Suppressor macrophage treated with lipopolysaccharide for 1 hour (primary cell): ENCODE data around the gene RASGEF1C.
A peak's percentile ranks its signal among the peaks of the same experiment; 100 is the strongest.

Experiments
- DNase-seq, 3 donors: peaks; one replicate each; pipeline ENCODE4 v3.0.0-alpha.2; 2020 to 2022

The RASGEF1C gene

GRCh38 chr5:180179442-180180420, 29.3 kb downstream of the RASGEF1C start:
- DNase-seq = no peak

GRCh38 chr5:180178531-180179441, 30.2 kb downstream of the RASGEF1C start:
- no peak for DNase-seq

DNA sequence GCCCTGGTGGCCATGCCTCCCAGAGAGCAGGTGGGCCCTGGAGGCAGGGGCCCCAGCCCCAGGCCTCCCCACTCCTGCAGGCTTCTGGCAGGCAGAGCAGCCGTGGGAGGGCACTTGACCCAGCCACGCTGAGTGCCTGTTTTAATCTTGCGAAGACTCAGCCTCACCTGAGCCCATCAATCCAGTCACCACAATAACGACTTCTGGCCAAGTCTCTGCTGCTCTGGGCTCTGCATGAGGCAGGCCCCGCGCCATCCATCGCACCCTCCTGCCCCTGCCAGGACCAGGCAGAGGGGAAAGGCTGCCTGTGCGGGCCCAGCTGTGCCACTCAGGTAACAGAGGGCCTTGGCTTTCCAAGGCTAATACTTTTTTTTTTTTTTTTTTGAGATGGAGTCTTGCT, 32.8 kb downstream of the RASGEF1C start:
- no peak for DNase-seq

- DNase-seq = no peak
Measured at GRCh38 chr5:180175015-180175431, 34.0 kb downstream of the RASGEF1C start.

GRCh38 chr5:180174587-180174972, 34.4 kb downstream of the RASGEF1C start:
- DNase-seq = no peak

- DNase-seq = no peak
Measured at GRCh38 chr5:180173875-180174586, 35.0 kb downstream of the RASGEF1C start.

DNA sequence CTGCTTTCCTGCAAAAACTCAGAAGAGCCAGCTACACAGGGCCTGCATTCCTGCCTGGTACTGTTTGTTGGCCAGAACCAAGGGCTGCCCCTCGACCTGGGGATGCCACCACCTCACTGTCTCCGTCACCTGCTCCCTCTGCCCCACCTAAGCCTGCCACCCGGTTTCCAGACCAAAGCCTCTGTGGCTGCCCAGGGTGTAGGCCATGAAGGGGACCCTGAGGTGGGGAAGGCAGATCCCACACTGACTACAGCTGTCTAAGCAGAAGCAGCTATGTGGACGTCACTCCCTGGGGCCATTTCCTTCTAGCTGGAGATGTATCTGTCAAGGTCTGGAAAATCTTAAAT, 35.8 kb downstream of the RASGEF1C start:
- no peak for DNase-seq

- DNase-seq = no peak
Measured at GRCh38 chr5:180172447-180173197, 36.4 kb downstream of the RASGEF1C start.

DNA sequence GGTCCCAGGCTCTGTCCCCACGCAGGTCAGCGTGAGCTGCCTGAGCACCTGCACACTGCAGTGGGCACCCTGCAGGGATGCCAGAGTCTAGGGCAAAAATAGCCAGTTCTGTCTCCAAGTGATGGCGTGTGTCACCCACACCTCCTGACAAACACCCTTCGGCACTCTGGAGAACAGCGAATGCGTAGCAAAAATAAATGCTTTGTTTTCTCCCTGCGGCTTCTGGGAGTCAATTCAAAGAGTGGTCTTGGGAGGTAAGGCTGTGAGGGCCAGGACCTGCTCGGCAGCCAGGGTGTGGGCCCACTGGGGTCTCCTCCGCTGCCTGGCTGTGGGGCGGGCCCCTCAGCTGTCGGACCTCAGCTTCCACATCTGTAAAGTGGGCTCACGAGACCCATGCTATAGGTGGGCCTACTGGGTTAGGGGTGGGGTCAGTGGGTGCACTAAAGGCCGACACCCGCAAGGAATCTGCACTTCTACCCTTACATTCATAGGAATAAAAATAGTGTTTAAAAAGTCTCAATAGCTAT, 37.4 kb downstream of the RASGEF1C start:
- DNase-seq = no peak

GRCh38 chr5:180170810-180171567, 38.0 kb downstream of the RASGEF1C start:
- no peak for DNase-seq

GRCh38 chr5:180170106-180170809, 38.8 kb downstream of the RASGEF1C start:
- no peak for DNase-seq

DNA sequence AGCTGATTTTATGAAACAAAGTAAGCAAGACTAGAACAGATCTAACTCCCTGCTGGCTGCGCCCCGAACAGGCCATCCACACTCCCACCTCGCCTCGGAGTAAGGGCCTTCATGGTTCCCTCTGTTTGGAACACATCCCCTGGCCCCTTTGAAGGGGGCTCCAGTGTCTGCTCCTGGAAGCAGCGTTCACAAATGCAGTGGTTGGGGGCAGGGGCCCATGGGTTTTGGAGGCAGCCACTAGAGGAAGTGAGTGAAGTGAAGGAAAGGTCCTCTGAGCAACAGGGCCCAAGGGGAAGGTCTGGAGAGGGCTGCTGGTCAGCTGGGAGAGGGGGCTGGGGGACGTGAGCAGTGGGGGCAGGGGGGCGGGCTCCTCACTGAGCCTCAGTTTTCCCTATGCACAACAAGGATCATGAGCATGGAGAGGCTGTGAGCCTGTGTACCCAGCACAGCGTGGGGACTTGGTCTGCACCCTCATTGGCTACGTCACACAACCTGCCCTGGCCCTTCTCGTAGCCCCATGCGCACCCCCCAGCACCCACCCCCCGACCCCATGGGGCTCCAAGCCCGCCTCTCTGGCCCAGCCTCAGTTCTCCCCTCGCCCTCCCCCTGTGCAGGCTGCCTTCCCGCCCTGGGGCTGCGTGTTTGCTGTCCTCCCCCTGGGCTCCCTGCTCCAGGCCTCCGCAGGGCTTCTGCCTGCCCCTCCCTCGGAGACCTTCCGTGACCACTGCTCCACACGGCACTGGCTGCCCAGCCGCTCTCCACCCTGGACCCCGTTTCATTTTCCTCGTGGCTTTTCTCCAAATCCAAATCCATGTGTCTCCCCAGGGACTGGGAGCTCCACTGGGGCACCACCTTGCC, 39.5 kb downstream of the RASGEF1C start:
- no peak for DNase-seq

DNA sequence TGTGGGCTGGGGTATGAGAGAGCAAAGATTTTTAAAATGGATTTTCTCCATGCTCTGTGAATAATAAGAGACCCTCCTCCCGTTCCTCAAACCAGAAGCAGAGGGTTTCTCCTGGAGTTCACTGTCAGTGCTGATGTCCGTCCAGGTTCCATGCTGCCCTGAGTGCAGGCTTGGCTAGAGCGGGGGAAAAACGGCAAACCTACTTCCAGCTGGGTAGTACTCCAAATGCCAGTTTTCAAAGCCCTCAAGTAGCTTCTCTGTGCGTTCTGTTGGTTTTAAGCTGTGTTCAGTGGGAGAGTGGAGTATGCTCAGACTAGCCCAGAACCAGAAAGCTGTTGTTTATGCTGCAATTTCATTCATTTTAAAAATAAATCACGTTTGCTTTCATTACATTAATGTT, 40.3 kb downstream of the RASGEF1C start:
- DNase-seq = no peak

- DNase-seq = peak; percentile 63 to 76 (median 67)
Measured at GRCh38 chr5:180166176-180166575, 42.8 kb downstream of the RASGEF1C start.

DNA sequence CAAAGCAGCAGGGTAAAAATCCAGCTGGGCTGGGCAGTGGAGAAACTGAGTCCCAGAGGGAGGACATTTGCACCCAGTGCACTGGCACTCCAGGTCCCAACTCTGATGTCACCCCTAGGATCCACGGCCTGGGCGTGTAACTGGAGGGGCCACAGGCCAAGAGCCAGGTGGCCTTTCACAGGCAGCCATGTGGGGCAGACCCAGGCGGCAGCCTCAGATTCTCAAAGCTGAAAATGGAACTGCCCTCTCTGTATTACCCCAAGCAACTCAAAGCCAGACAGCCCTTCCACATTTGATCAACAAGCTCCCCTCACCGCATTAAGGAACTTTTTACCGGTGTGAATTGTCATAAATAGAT, 46.7 kb downstream of the RASGEF1C start:
- DNase-seq = no peak

DNA sequence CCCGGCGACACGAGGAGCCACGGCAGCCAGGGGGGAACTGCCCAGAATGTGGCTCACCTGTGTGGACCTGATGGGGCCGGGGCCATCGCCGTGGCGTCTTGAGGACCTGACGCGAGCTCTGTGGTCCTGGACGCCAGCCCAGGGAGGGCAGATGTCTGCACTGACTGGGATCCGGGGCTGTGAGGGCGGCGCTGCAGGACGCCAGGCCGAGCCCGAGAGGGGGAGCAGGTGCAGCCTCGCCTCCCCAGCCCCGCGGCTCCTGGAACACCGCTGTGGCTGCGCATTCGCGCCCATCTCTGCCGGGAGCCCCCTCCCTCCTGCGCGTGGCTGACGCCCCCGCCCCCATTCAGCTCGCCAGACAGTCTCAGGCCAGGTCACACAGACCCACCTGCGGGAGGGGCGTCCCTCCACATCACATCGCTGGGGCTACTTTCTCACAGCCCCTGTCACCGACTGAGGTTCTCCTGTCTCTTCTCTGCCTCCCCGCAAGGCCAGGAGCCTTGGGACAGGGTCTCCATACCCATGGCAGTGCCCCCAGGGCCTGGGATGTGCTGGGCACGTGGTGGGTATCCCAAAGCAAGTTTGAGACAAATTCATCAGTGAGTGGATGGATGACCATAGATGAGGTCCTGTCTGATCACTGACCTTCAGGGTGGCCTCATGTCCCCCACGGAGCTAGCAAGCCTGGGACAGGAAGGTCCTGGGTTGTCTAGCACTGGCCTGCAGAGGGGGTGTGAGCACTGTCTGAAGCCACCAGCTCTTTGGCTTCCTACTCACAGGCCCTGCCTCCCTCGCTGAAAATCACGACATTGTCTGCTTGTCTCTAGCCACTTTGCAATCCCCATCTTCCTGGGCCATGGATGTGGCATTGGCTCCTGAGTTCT, 47.3 kb downstream of the RASGEF1C start:
- peak; percentile 32 to 56 (median 43) for DNase-seq

DNA sequence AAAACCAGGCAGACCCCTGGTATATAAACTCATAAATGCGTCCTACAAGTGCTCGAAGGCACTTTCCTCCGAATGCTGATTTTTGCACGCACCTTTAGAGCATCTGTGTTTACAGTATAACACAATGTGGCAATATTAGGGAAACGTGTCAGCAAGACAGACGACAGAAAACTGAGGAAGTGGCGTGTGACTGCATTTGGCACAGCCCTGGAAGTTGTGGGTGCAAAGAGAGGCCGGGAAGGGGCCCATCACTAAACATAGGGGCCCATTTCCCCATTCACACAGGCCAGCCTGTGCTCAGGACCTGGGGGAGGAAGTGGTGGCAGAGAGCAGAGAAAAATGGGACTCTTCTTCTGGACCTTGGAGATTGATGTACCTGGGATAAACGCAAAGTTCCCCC, 48.2 kb downstream of the RASGEF1C start:
- peak; percentile 66 to 76 (median 72) for DNase-seq

GRCh38 chr5:180160215-180160614, 48.8 kb downstream of the RASGEF1C start:
- DNase-seq = no peak

GRCh38 chr5:180159756-180160155, 49.3 kb downstream of the RASGEF1C start:
- DNase-seq = no peak
